ENCODE results near the gene LPP. TPM values are rescaled to one million over a fixed set of nuclear protein-coding genes. Genes with fewer than 3 reads are reported as not detected.

LPP gene
- polyA plus RNA-seq, 2 of the 4 experiments (the other 2 are of a cell fraction) = 11.0 to 30.8 TPM

GRCh38 chr3:188327433-188327832 is 173.5 kb downstream of the LPP start:
- Histone ChIP-seq H3K9me3 (no peaks in the 10 kb centered on the region), H3K27ac (no peak overlapping the region), H3K4me2 (no peak overlapping the region), H3K4me1 (no peaks in the 10 kb centered on the region), H3K4me3 (no peak overlapping the region)
- no peak for ATAC-seq
- ChIA-PET CTCF (no interaction called here), POLR2A (no interaction called here)
- FAIRE-seq = no peak
- 84% methylated on average over 2 of the region's 2 CpGs for WGBS (ENCODE audit: missing lambda C conversion rate)
- no peak for TF ChIP-seq RNF2 (IDR thresholded peaks at IDR 0.05; ENCODE audit: borderline replicate concordance, low read depth)
- no peak for TF ChIP-seq RARB (CRISPR knock-in tag; IDR thresholded peaks at IDR 0.05)
- TF ChIP-seq, protein P1, sequence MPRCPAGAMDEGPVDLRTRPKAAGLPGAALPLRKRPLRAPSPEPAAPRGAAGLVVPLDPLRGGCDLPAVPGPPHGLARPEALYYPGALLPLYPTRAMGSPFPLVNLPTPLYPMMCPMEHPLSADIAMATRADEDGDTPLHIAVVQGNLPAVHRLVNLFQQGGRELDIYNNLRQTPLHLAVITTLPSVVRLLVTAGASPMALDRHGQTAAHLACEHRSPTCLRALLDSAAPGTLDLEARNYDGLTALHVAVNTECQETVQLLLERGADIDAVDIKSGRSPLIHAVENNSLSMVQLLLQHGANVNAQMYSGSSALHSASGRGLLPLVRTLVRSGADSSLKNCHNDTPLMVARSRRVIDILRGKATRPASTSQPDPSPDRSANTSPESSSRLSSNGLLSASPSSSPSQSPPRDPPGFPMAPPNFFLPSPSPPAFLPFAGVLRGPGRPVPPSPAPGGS (IDR thresholded peaks at IDR 0.05) = no peak
- TF ChIP-seq, protein P2, sequence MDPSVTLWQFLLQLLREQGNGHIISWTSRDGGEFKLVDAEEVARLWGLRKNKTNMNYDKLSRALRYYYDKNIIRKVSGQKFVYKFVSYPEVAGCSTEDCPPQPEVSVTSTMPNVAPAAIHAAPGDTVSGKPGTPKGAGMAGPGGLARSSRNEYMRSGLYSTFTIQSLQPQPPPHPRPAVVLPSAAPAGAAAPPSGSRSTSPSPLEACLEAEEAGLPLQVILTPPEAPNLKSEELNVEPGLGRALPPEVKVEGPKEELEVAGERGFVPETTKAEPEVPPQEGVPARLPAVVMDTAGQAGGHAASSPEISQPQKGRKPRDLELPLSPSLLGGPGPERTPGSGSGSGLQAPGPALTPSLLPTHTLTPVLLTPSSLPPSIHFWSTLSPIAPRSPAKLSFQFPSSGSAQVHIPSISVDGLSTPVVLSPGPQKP (IDR thresholded peaks at IDR 0.05; ENCODE audit: low read depth, low read length) = no peak
- TF ChIP-seq KDM5A (IDR thresholded peaks at IDR 0.05) = no peak
- TF ChIP-seq ZSCAN20 (CRISPR knock-in tag; IDR thresholded peaks at IDR 0.05) = no peak
- TF ChIP-seq FOSL2 (IDR thresholded peaks at IDR 0.05) = no peak
- TF ChIP-seq FOSL2 (CRISPR knock-in tag; IDR thresholded peaks at IDR 0.05) = no peak
- no peak for TF ChIP-seq TP53 (CRISPR knock-in tag; IDR thresholded peaks at IDR 0.05)
- TF ChIP-seq FOSB (CRISPR knock-in tag; IDR thresholded peaks at IDR 0.05) = no peak
- no peak for TF ChIP-seq NFE2L2 (conservative IDR thresholded peaks at IDR 0.05; ENCODE audit: low read length)
- TF ChIP-seq, protein P3, sequence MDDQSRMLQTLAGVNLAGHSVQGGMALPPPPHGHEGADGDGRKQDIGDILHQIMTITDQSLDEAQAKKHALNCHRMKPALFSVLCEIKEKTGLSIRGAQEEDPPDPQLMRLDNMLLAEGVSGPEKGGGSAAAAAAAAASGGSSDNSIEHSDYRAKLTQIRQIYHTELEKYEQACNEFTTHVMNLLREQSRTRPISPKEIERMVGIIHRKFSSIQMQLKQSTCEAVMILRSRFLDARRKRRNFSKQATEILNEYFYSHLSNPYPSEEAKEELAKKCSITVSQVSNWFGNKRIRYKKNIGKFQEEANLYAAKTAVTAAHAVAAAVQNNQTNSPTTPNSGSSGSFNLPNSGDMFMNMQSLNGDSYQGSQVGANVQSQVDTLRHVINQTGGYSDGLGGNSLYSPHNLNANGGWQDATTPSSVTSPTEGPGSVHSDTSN (IDR thresholded peaks at IDR 0.05) = no peak
- no peak for TF ChIP-seq GATA3 (IDR thresholded peaks at IDR 0.05; ENCODE audit: borderline replicate concordance)
- no peak for TF ChIP-seq USF2 (IDR thresholded peaks at IDR 0.05)
- no peak for TF ChIP-seq MYC (IDR thresholded peaks at IDR 0.05; ENCODE audit: borderline replicate concordance, low read length)
- no peak for TF ChIP-seq BHLHE40 (IDR thresholded peaks at IDR 0.05; ENCODE audit: low read depth, low read length)
- no peak for TF ChIP-seq KDM1A (IDR thresholded peaks at IDR 0.05; ENCODE audit: low read depth)
- no peak for TF ChIP-seq RFX5 (IDR thresholded peaks at IDR 0.05)
- no peak for TF ChIP-seq CEBPB (IDR thresholded peaks at IDR 0.05)
- TF ChIP-seq MAFK (IDR thresholded peaks at IDR 0.05; ENCODE audit: partially characterized antibody) = no peak
- no peak for DNase-seq (ENCODE audit: low read depth in 1 of 2, low spot score in 1 of 2)

- no peak for DNase-seq (ENCODE audit: low read depth in 1 of 2, low spot score in 1 of 2)
- no peaks in the 10 kb centered on the region for H3K9me3 ChIP-seq
- no peak overlapping the region for H3K4me3 ChIP-seq
- 88% methylated on average over 2 of the region's 2 CpGs for WGBS (ENCODE audit: missing lambda C conversion rate)
- POLR2A ChIA-PET = no interaction called here
- ATAC-seq = no peak
- CTCF ChIA-PET = no interaction called here
- FAIRE-seq = no peak
- TF ChIP-seq CEBPB (IDR thresholded peaks at IDR 0.05) (no peak), E2F6 (IDR thresholded peaks at IDR 0.05; ENCODE audit: borderline replicate concordance, low read depth) (no peak), MAFK (IDR thresholded peaks at IDR 0.05; ENCODE audit: partially characterized antibody) (no peak), JUNB (IDR thresholded peaks at IDR 0.05) (no peak), CHD2 (IDR thresholded peaks at IDR 0.05; ENCODE audit: low read length, partially characterized antibody) (no peak), RFX5 (IDR thresholded peaks at IDR 0.05) (no peak), EP300 (IDR thresholded peaks at IDR 0.05) (no peak), KDM1A (IDR thresholded peaks at IDR 0.05; ENCODE audit: low read depth) (no peak), TP53 (CRISPR knock-in tag; IDR thresholded peaks at IDR 0.05) (no peak), KDM5A (IDR thresholded peaks at IDR 0.05) (no peak), POLR2A (IDR thresholded peaks at IDR 0.05; ENCODE audit: low read length) (no peak), HES2 (IDR thresholded peaks at IDR 0.05) (no peak)
- H3K4me2 ChIP-seq = no peak overlapping the region
- no peak overlapping the region for H3K27ac ChIP-seq
- no peaks in the 10 kb centered on the region for H3K4me1 ChIP-seq
Observed at GRCh38 chr3:188330138-188330537, 176.2 kb downstream of the LPP start.
